ENCODE results near the gene CREG2.

DNA sequence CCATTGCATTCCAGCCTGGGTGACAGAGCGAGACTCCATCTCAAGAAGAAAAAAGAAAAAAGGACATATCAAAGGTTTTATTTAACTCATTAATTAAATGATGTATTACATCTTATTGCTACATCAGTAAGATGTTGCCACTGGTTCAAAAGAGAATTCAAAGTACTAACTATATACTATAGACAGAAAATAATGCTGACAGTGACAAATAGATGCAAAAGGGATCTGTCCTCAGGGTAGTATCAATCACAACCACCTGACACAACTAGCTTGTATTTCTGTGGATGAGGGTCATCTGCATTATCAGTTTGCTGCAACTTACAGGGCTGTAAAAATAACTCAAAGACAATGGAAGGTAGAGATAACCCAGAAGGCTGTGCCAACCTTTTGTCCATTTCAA is 16.4 kb upstream of the CREG2 start:
- TF ChIP-seq, protein P1, sequence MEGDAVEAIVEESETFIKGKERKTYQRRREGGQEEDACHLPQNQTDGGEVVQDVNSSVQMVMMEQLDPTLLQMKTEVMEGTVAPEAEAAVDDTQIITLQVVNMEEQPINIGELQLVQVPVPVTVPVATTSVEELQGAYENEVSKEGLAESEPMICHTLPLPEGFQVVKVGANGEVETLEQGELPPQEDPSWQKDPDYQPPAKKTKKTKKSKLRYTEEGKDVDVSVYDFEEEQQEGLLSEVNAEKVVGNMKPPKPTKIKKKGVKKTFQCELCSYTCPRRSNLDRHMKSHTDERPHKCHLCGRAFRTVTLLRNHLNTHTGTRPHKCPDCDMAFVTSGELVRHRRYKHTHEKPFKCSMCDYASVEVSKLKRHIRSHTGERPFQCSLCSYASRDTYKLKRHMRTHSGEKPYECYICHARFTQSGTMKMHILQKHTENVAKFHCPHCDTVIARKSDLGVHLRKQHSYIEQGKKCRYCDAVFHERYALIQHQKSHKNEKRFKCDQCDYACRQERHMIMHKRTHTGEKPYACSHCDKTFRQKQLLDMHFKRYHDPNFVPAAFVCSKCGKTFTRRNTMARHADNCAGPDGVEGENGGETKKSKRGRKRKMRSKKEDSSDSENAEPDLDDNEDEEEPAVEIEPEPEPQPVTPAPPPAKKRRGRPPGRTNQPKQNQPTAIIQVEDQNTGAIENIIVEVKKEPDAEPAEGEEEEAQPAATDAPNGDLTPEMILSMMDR (IDR thresholded peaks at IDR 0.05) = no peak
- TF ChIP-seq POLR2AphosphoS5 (IDR thresholded peaks at IDR 0.05; ENCODE audit: low read depth, low read length) = no peak
- TF ChIP-seq, protein P2, sequence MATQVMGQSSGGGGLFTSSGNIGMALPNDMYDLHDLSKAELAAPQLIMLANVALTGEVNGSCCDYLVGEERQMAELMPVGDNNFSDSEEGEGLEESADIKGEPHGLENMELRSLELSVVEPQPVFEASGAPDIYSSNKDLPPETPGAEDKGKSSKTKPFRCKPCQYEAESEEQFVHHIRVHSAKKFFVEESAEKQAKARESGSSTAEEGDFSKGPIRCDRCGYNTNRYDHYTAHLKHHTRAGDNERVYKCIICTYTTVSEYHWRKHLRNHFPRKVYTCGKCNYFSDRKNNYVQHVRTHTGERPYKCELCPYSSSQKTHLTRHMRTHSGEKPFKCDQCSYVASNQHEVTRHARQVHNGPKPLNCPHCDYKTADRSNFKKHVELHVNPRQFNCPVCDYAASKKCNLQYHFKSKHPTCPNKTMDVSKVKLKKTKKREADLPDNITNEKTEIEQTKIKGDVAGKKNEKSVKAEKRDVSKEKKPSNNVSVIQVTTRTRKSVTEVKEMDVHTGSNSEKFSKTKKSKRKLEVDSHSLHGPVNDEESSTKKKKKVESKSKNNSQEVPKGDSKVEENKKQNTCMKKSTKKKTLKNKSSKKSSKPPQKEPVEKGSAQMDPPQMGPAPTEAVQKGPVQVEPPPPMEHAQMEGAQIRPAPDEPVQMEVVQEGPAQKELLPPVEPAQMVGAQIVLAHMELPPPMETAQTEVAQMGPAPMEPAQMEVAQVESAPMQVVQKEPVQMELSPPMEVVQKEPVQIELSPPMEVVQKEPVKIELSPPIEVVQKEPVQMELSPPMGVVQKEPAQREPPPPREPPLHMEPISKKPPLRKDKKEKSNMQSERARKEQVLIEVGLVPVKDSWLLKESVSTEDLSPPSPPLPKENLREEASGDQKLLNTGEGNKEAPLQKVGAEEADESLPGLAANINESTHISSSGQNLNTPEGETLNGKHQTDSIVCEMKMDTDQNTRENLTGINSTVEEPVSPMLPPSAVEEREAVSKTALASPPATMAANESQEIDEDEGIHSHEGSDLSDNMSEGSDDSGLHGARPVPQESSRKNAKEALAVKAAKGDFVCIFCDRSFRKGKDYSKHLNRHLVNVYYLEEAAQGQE (IDR thresholded peaks at IDR 0.05; ENCODE audit: insufficient read depth in 1 of 2, low read depth in 2 of 2, low read length in 1 of 2) = no peak
